Mononuclear cell (primary cell): ENCODE results near the gene C3orf49. TPM values are rescaled to one million over a fixed set of nuclear protein-coding genes. Genes with fewer than 3 reads are reported as not detected.

Source experiments
- H3K27me3 ChIP-seq: 2 replicates; pipeline ENCODE4 v1.6.0; 2011; ENCODE audit warnings: low read length, control low read depth; ENCODE audit not compliant: insufficient read depth
- H3K4me1 ChIP-seq: 2 replicates; pipeline ENCODE4 v1.5.1; 2011; ENCODE audit warnings: mild to moderate bottlenecking, low read length, control low read depth; ENCODE audit not compliant: insufficient read depth
- H3K4me3 ChIP-seq: 2 replicates; pipeline ENCODE4 v1.5.1; 2011; ENCODE audit warnings: mild to moderate bottlenecking, low read length, moderate library complexity
- H3K9me3 ChIP-seq: 2 replicates; pipeline ENCODE4 v1.5.1; 2011; ENCODE audit warnings: low read depth, mild to moderate bottlenecking, control low read depth, low read length
- total RNA-seq: library from RNA; depleted of rRNA; stranded (reverse); fragments of >200 nt; gene quantifications from one replicate; pipeline ENCODE4 v1.2.3, GENCODE V29; 2012

C3orf49 gene
- total RNA-seq, 1 donor: not detected

GRCh38 chr3:63863150-63864007 is 44.3 kb downstream of the C3orf49 start, which contains the start of the genes ATXN7 and THOC7:
TSS of gene ATXN7 (plus strand) at chr3:63863867. CDS start at chr3:63912599, 48,732 bp downstream.
TSS of gene THOC7 (minus strand) at chr3:63863805. CDS start at chr3:63863790, 15 bp downstream.
- peaks cover 35% of the 10 kb centered on the region for H3K4me1 ChIP-seq
- no peaks in the 10 kb centered on the region for H3K27me3 ChIP-seq
- no peaks in the 10 kb centered on the region for H3K9me3 ChIP-seq
- H3K4me3 ChIP-seq: peak within 1 kb of the TSS; percentile 88

GRCh38 chr3:63864008-63864964 is 45.2 kb downstream of the C3orf49 start:
- no peaks in the 10 kb centered on the region for H3K27me3 ChIP-seq
- peak overlapping the region; percentile 87 for H3K4me3 ChIP-seq
- H3K4me1 ChIP-seq: peaks cover 35% of the 10 kb centered on the region

DNA sequence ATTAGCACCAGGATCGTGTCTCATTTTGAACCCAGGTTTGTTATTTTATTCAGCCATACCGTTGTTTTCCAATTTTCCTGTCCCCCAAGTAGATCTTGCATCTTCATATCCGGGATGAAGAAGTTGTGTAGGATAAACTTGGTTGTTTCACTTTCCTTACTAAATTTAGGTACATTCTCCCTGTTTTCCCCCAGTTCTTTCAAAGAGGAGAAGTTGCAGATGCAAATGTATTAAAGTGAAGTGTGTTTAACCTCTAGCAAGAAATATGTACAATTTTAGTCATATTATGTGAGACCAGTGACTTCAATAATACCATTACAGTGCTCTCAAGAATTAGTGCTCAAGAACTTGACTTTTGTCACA is 45.8 kb downstream of the C3orf49 start:
- Histone ChIP-seq H3K9me3 (no peaks in the 10 kb centered on the region), H3K27me3 (no peaks in the 10 kb centered on the region), H3K4me3 (peak overlapping the region; percentile 87), H3K4me1 (peaks cover 35% of the 10 kb centered on the region)

More at GRCh38 chr3:63864008-63864964, 45.2 kb downstream of the C3orf49 start:
- no peaks in the 10 kb centered on the region for H3K9me3 ChIP-seq

DNA sequence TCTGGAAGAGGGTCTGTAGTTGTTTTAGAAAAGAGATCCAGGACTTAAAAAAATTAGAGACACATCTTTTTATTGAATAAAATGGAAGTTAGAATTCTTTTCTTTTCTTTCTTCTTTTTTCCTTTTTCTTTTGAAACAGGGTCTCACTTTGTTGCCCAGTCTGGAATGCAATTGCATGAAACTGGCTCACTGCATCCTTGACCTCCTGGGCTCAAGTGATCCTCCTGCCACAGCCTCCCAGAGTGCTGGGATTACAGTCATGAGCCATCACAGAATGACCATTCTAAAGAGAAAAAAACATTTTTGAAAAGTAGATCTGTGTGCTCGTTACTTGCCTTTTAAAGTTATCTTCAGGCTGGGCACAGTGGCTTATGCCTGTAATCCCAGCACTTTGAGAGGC is 48.1 kb downstream of the C3orf49 start:
- Histone ChIP-seq H3K4me1 (peaks cover 29% of the 10 kb centered on the region), H3K4me3 (no peak overlapping the region), H3K27me3 (no peaks in the 10 kb centered on the region), H3K9me3 (no peaks in the 10 kb centered on the region)

- H3K9me3 ChIP-seq: no peaks in the 10 kb centered on the region
- no peaks in the 10 kb centered on the region for H3K27me3 ChIP-seq
- peaks cover 24% of the 10 kb centered on the region for H3K4me1 ChIP-seq
- no peak overlapping the region for H3K4me3 ChIP-seq
These were observed 51.0 kb downstream of the C3orf49 start for GRCh38 chr3:63869940-63870614.

GRCh38 chr3:63870615-63871005 is 51.5 kb downstream of the C3orf49 start:
- H3K9me3 ChIP-seq: no peaks in the 10 kb centered on the region
- no peak overlapping the region for H3K4me3 ChIP-seq
- no peaks in the 10 kb centered on the region for H3K27me3 ChIP-seq
- H3K4me1 ChIP-seq: peaks cover 22% of the 10 kb centered on the region

DNA sequence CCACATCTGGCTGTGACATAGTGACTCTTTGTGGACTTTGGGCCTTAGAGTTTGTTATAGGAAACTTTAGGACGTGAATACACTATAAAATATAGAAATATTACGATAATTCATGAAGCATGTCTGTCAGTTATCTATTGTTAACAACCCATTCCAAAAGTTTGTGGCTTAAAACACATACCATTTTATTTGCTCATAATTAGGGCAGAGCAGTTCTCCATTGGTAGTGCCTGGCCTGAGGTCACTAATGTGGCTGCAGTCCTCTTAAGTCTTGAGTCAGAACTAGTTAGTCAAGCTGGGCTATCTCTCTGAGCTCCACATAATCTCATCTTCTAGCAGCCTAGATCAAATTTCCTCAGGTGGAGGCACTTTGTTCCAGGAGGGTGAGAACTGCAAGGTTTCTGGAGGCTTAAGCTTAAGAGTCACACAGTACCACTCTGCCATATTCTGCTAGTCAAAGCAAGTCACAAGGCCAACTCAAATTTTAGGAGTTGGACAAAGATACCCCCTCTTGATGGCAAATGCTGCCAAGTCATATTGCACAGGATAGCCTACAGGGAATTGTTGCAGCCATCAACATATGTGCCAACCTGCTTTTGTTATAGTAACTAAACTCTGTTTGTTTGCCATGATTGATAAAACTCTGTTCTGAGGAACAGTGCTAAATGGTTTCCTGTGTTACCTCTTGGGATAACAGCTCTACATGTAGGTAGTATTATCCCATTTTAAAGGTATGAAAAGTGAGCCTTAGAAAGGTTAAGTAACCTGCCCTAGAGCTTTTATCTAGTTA is 53.2 kb downstream of the C3orf49 start:
- Histone ChIP-seq H3K9me3 (no peaks in the 10 kb centered on the region), H3K4me3 (no peak overlapping the region), H3K4me1 (peaks cover 21% of the 10 kb centered on the region), H3K27me3 (no peaks in the 10 kb centered on the region)

DNA sequence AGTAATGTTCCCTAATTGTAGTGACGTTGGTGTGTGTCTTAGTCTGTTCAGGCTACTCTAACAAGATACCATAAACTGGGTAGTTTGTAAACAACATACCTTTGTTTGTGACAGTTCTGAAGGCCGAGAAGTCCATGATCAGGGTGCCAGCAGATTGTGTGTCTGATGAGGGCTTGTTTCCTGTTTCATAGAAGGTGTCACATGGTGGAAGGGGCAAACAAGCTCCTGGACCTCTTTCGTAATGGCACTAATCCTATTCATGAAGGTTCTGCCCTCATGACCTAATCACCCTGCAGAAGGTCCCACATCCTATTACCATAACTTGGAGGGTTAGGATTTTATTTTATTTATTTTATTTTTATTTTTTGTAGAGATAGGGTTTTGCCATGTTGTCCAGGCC is 55.7 kb downstream of the C3orf49 start:
- no peaks in the 10 kb centered on the region for H3K9me3 ChIP-seq
- H3K4me1 ChIP-seq: peaks cover 15% of the 10 kb centered on the region
- no peaks in the 10 kb centered on the region for H3K27me3 ChIP-seq
- H3K4me3 ChIP-seq: no peak overlapping the region

DNA sequence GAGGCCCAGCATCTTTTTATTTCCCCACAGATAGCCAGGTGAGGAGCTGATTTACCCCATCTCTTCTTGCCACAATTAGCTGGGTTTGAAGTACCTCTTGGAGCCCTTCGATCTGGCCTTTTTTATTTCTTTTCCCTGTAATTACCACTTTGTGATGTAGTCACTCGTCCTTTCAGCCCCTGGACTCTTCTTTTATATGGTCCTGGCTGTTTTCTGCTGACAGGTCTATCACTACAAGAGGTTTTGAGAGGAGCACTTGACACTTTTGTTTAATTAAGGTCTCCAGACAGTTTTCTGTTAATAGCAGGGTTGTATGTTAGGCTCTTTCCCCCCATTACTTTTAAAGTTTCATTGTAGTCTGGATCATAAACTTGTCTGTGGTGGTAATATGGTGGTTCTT is 56.4 kb downstream of the C3orf49 start:
- H3K27me3 ChIP-seq: no peaks in the 10 kb centered on the region
- H3K9me3 ChIP-seq: no peaks in the 10 kb centered on the region
- H3K4me1 ChIP-seq: peaks cover 15% of the 10 kb centered on the region
- H3K4me3 ChIP-seq: no peak overlapping the region

GRCh38 chr3:63876260-63876659 is 57.2 kb downstream of the C3orf49 start:
- H3K27me3 ChIP-seq: no peaks in the 10 kb centered on the region
- H3K9me3 ChIP-seq: no peaks in the 10 kb centered on the region
- peaks cover 15% of the 10 kb centered on the region for H3K4me1 ChIP-seq
- H3K4me3 ChIP-seq: no peak overlapping the region

GRCh38 chr3:63877737-63878393 is 58.8 kb downstream of the C3orf49 start:
- peaks cover 10% of the 10 kb centered on the region for H3K4me1 ChIP-seq
- H3K4me3 ChIP-seq: no peak overlapping the region
- no peaks in the 10 kb centered on the region for H3K27me3 ChIP-seq
- H3K9me3 ChIP-seq: no peaks in the 10 kb centered on the region

GRCh38 chr3:63878394-63879060 is 59.4 kb downstream of the C3orf49 start:
- Histone ChIP-seq H3K4me3 (no peak overlapping the region), H3K9me3 (no peaks in the 10 kb centered on the region), H3K4me1 (peaks cover 10% of the 10 kb centered on the region), H3K27me3 (no peaks in the 10 kb centered on the region)

DNA sequence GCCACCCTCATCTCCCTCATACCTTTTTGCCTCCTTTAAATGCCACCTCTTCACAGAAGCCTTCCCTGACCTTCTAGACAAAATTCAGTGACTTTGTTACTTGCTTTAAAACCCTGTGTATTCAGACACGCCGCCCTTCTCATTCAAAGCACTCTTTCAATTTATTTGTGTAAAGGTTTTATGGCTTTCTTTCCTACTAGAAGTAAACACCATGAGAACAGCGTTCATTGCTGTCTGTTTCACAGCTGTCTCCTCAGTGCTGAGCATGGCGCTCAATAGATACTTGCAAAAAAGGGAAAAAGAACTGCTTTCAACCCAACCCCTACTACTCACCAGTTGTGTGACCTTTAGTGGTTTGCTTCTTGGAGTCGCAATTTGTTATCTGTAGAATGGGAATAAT is 61.6 kb downstream of the C3orf49 start:
- no peaks in the 10 kb centered on the region for H3K27me3 ChIP-seq
- no peak overlapping the region for H3K4me3 ChIP-seq
- no peaks in the 10 kb centered on the region for H3K4me1 ChIP-seq
- no peaks in the 10 kb centered on the region for H3K9me3 ChIP-seq
